Ramos (cell line): ENCODE results near the gene SLC35E2B.
"Not testable (repeated sequence)": the region's sequence is repeated elsewhere in the genome, so short reads cannot be mapped to it uniquely, and the experiment has no call there.

ENCODE experiments used
- in situ Hi-C: fragments of 300-500 bp; cut with MboI; formaldehyde crosslinking; loops from one replicate; pipeline ENCODE4 v1.14.3; 2022; ENCODE audit warnings: low sequenced_read_pairs; ENCODE audit not compliant: unreplicated experiment

Gene SLC35E2B

GRCh38 chr1:1704284-1704957, 11.8 kb upstream of the SLC35E2B start:
- in situ Hi-C loops, result not testable (repeated sequence)

GRCh38 chr1:1703796-1704195, 11.2 kb upstream of the SLC35E2B start:
- in situ Hi-C loops, result no loop called here

- in situ Hi-C loops, result not testable (repeated sequence)
Observed at GRCh38 chr1:1702506-1702905, 9.9 kb upstream of the SLC35E2B start.

GRCh38 chr1:1700557-1700956, 8.0 kb upstream of the SLC35E2B start:
- in situ Hi-C loops, result not testable (repeated sequence)

- in situ Hi-C loops, result not testable (repeated sequence)
Observed at GRCh38 chr1:1700067-1700466, 7.5 kb upstream of the SLC35E2B start.

GRCh38 chr1:1699061-1699460, 6.5 kb upstream of the SLC35E2B start:
- in situ Hi-C loops, result not testable (repeated sequence)

- in situ Hi-C loops, result not testable (repeated sequence)
Observed at GRCh38 chr1:1697358-1698183, 5.0 kb upstream of the SLC35E2B start.

GRCh38 chr1:1696431-1697357, 4.1 kb upstream of the SLC35E2B start:
- in situ Hi-C loops, result not testable (repeated sequence)

- in situ Hi-C loops, result not testable (repeated sequence)
Observed at GRCh38 chr1:1692324-1692713, 276 bp downstream of the SLC35E2B start.

- in situ Hi-C loops, result not testable (repeated sequence)
Observed at GRCh38 chr1:1691443-1691842, 1.2 kb downstream of the SLC35E2B start.

- in situ Hi-C loops, result not testable (repeated sequence)
Observed at GRCh38 chr1:1689526-1689925, 3.1 kb downstream of the SLC35E2B start.

GRCh38 chr1:1687846-1688245, 4.7 kb downstream of the SLC35E2B start:
- in situ Hi-C loops, result no loop called here

- in situ Hi-C loops, result no loop called here
Observed at GRCh38 chr1:1684031-1684681, 8.4 kb downstream of the SLC35E2B start.

- in situ Hi-C loops, result no loop called here
Observed at GRCh38 chr1:1683104-1683905, 9.3 kb downstream of the SLC35E2B start.

- in situ Hi-C loops, result no loop called here
Observed at GRCh38 chr1:1680912-1681273, 11.7 kb downstream of the SLC35E2B start.

- in situ Hi-C loops, result no loop called here
Observed at GRCh38 chr1:1680031-1680911, 12.3 kb downstream of the SLC35E2B start.

GRCh38 chr1:1678581-1679380, 13.8 kb downstream of the SLC35E2B start:
- in situ Hi-C loops, result no loop called here
